HG03457 (cell line): ENCODE measurements around the gene ADAMTS5.

Experiments
- ATAC-seq: cut with Tn5 transposase; IDR thresholded peaks from one replicate; pipeline ENCODE4 v1.9.1; 2021; ENCODE audit warnings: moderate number of reproducible peaks; ENCODE audit not compliant: unreplicated experiment

ADAMTS5 gene

GRCh38 chr21:26967062-26967913 is at the start of gene ADAMTS5:
ADAMTS5 (minus strand) TSS chr21:26967088; CDS start chr21:26966391, 697 bp downstream.
- no peak for ATAC-seq

GRCh38 chr21:27001526-27001925 is 34.6 kb upstream of the ADAMTS5 start:
- ATAC-seq = no peak

- no peak for ATAC-seq
Measured at GRCh38 chr21:26983576-26983975, 16.7 kb upstream of the ADAMTS5 start.

GRCh38 chr21:26982767-26983166 is 15.9 kb upstream of the ADAMTS5 start:
- ATAC-seq = no peak

GRCh38 chr21:26977746-26978145 is 10.9 kb upstream of the ADAMTS5 start:
- no peak for ATAC-seq

- no peak for ATAC-seq
Measured at GRCh38 chr21:26973226-26973625, 6.3 kb upstream of the ADAMTS5 start.

GRCh38 chr21:26972192-26972591 is 5.3 kb upstream of the ADAMTS5 start:
- no peak for ATAC-seq

- ATAC-seq = no peak
Measured at GRCh38 chr21:26969971-26970725, 3.3 kb upstream of the ADAMTS5 start.

GRCh38 chr21:26966649-26967061 is 233 bp downstream of the ADAMTS5 start:
- no peak for ATAC-seq

- ATAC-seq = no peak
Measured at GRCh38 chr21:26965907-26966581, 844 bp downstream of the ADAMTS5 start.

- no peak for ATAC-seq
Measured at GRCh38 chr21:26965040-26965906, 1.6 kb downstream of the ADAMTS5 start.

GRCh38 chr21:26964170-26964778 is 2.6 kb downstream of the ADAMTS5 start:
- no peak for ATAC-seq

- ATAC-seq = no peak
Measured at GRCh38 chr21:26962621-26963181, 4.2 kb downstream of the ADAMTS5 start.

- no peak for ATAC-seq
Measured at GRCh38 chr21:26961698-26962097, 5.2 kb downstream of the ADAMTS5 start.

- no peak for ATAC-seq
Measured at GRCh38 chr21:26958788-26959187, 8.1 kb downstream of the ADAMTS5 start.

GRCh38 chr21:26956813-26957212 is 10.1 kb downstream of the ADAMTS5 start:
- no peak for ATAC-seq

- ATAC-seq = no peak
Measured at GRCh38 chr21:26956216-26956615, 10.7 kb downstream of the ADAMTS5 start.

- no peak for ATAC-seq
Measured at GRCh38 chr21:26954662-26955121, 12.2 kb downstream of the ADAMTS5 start.

- ATAC-seq = no peak
Measured at GRCh38 chr21:26952374-26953066, 14.4 kb downstream of the ADAMTS5 start.
